Nephron (organoid): ENCODE measurements around the gene C12orf75.

Experiments used
- H3K27ac Mint-ChIP-seq, 3 experiments: 2 replicates each; pipeline ENCODE4 v1.8.0; 2020; ENCODE audit warnings: mixed read lengths in 3 of 3, mild to moderate bottlenecking in 2 of 3, moderate library complexity in 1 of 3
- H3K27me3 Mint-ChIP-seq: 2 replicates; pipeline ENCODE4 v1.8.0; 2021; ENCODE audit warnings: low read depth, mild to moderate bottlenecking, moderate library complexity, mixed read lengths
- H3K36me3 Mint-ChIP-seq: 2 replicates; pipeline ENCODE4 v1.8.0; 2020; ENCODE audit warnings: low read depth, mixed read lengths
- H3K4me1 Mint-ChIP-seq: 2 replicates; pipeline ENCODE4 v1.8.0; 2020; ENCODE audit warnings: mixed read lengths
- H3K4me3 Mint-ChIP-seq, 3 experiments: 2 replicates each; pipeline ENCODE4 v1.8.0; 2020; ENCODE audit warnings: mild to moderate bottlenecking in 3 of 3, mixed read lengths in 3 of 3, moderate library complexity in 2 of 3
- H3K9me3 Mint-ChIP-seq: 2 replicates; pipeline ENCODE4 v1.8.0; 2020; ENCODE audit warnings: mixed read lengths
- CTCF ChIP-seq, 3 experiments: fragments of 200-600 bp; sonication (generic); IDR thresholded peaks; one replicate each; pipeline ENCODE4 v1.5.0; 2021; ENCODE audit warnings: antibody characterized with exemption in 3 of 3; ENCODE audit not compliant: unreplicated experiment in 3 of 3

The C12orf75 gene

DNA sequence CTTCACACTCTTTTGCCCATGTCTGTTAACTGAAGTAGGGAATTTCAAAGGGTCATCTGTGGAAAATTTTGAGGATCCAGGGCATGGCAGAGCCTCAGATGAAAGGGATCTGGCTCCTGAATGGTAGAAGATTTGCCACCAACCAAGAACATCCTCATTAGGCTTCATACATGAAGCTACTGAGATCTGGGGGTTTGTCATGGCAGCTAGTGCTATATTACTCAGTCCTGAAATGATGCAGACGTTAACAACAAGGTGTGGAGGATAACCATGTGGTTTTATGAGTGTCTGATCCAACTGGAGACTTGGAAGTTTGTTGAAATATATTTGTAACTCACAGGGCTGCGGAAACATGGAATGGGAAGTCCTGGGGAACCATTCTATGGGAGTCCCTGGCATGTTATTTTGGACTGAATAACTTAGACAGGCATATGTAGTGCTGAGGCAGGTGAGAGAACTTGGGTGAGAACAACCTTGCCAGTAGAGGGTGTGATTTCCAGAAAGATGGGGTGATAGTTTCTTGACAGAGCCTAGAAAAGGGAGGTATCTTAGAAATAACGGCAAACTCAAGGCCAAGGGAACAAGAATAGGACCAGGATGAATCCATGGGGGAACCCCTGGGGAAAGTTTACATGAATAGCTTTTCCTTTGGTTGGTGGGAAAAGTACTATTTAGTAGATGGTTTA is 42.0 kb upstream of the C12orf75 start:
- H3K4me3 Mint-ChIP-seq: no peak overlapping the region
- TF ChIP-seq CTCF (IDR thresholded peaks at IDR 0.05; ENCODE audit: unreplicated experiment in 3 of 3): no peak
- no peaks in the 10 kb centered on the region for H3K9me3 Mint-ChIP-seq
- H3K4me1 Mint-ChIP-seq: no peaks in the 10 kb centered on the region
- peaks cover 7% of the 10 kb centered on the region for H3K27me3 Mint-ChIP-seq
- H3K36me3 Mint-ChIP-seq: no peaks in the 10 kb centered on the region
- H3K27ac Mint-ChIP-seq: no peak overlapping the region

DNA sequence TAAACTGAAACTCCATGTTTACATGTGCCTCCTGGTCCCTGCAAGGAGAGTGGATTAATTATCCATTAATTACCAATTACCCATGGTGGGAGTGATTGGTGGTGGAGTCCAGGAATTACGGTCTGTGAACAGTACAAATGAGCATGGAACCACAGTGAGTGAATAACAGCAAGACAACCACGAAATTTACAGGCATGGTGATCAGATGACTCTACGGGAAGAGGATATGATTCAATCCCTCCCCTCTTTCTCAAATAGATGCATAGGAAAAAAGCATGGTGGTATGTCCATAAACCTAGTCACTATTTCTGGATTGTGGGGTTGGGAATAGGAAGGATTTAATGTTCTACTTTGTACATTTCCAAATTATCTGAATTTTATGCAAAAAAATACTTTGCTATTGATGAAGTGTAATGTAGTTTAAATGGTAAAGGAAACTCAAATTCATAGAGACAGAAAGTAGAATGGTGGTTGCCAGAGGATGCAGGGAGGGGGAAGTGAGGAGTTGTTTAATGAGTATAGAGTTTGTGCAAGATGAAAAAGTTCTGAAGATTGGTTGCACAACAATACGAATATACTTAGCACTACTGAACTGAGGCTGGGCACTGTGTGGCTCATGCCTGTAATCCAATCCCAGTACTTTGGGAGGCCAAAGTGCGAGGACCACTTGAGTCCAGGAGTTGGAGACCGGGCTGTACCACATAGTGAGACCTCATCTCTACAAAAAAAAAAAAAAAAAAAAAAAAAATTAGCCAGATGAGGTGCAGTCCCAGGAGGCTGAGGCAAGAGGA is 41.2 kb upstream of the C12orf75 start:
- no peaks in the 10 kb centered on the region for H3K4me1 Mint-ChIP-seq
- no peak overlapping the region for H3K4me3 Mint-ChIP-seq
- peaks cover 4% of the 10 kb centered on the region for H3K27me3 Mint-ChIP-seq
- TF ChIP-seq CTCF (IDR thresholded peaks at IDR 0.05; ENCODE audit: unreplicated experiment in 3 of 3): no peak
- no peaks in the 10 kb centered on the region for H3K36me3 Mint-ChIP-seq
- H3K9me3 Mint-ChIP-seq: no peaks in the 10 kb centered on the region
- no peak overlapping the region for H3K27ac Mint-ChIP-seq

DNA sequence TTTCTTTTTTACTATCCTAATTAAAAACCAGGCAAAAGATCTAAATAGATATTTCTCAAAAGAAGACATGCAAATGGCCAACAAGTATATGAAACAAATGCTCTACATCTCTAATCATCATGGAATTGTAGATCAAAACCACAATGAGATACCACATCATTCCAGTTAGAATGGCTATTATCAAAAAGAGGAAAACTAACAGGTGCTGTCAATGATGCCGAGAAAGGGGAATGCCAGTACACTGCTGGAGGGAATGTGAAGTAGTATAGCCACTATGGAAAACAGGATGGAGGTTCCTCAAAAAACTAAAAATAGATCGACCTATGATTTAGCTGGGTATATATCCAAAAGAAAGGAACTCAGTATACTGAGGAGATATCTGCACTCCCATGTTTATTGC is 39.0 kb upstream of the C12orf75 start:
- H3K27ac Mint-ChIP-seq: no peak overlapping the region
- no peaks in the 10 kb centered on the region for H3K36me3 Mint-ChIP-seq
- H3K27me3 Mint-ChIP-seq: no peaks in the 10 kb centered on the region
- H3K4me3 Mint-ChIP-seq: no peak overlapping the region
- TF ChIP-seq CTCF (IDR thresholded peaks at IDR 0.05; ENCODE audit: unreplicated experiment in 3 of 3): no peak
- no peaks in the 10 kb centered on the region for H3K9me3 Mint-ChIP-seq
- H3K4me1 Mint-ChIP-seq: peaks cover 5% of the 10 kb centered on the region

- Mint-ChIP-seq H3K9me3 (peaks cover 4% of the 10 kb centered on the region), H3K4me3 (no peak overlapping the region), H3K27ac (no peak overlapping the region), H3K27me3 (no peaks in the 10 kb centered on the region), H3K36me3 (peaks cover 3% of the 10 kb centered on the region), H3K4me1 (peaks cover 5% of the 10 kb centered on the region)
- TF ChIP-seq CTCF (IDR thresholded peaks at IDR 0.05; ENCODE audit: unreplicated experiment in 3 of 3): no peak
Measured at GRCh38 chr12:105292705-105293104, 37.8 kb upstream of the C12orf75 start.

DNA sequence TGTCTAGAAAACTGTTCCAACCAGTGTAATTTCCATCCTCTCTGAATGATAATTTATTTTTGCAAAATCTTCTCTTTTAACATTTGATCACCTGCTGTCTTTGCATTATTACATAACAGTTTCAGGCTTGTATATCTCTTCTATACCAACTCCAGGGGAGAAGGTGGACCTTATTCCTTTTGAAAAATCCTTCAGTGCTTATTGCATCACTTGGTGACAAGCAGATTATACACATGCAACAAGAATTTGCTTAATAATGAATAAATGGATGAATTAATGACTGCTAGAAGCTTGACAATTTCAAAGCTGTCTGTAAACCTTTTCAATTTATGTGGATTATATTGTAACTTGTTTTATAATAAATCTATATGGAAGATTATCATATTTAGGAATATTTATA is 37.3 kb upstream of the C12orf75 start:
- H3K27ac Mint-ChIP-seq: no peak overlapping the region
- H3K36me3 Mint-ChIP-seq: peaks cover 7% of the 10 kb centered on the region
- peaks cover 5% of the 10 kb centered on the region for H3K4me1 Mint-ChIP-seq
- no peaks in the 10 kb centered on the region for H3K27me3 Mint-ChIP-seq
- H3K4me3 Mint-ChIP-seq: no peak overlapping the region
- peaks cover 7% of the 10 kb centered on the region for H3K9me3 Mint-ChIP-seq
- TF ChIP-seq CTCF (IDR thresholded peaks at IDR 0.05; ENCODE audit: unreplicated experiment in 3 of 3): no peak
